Fibroblast of skin of right biceps (primary cell): ENCODE measurements around the gene SAP30.

ENCODE experiments used
- DNase-seq: peaks from one replicate; pipeline ENCODE4 v3.0.0-alpha.2; 2013

SAP30 gene

DNA sequence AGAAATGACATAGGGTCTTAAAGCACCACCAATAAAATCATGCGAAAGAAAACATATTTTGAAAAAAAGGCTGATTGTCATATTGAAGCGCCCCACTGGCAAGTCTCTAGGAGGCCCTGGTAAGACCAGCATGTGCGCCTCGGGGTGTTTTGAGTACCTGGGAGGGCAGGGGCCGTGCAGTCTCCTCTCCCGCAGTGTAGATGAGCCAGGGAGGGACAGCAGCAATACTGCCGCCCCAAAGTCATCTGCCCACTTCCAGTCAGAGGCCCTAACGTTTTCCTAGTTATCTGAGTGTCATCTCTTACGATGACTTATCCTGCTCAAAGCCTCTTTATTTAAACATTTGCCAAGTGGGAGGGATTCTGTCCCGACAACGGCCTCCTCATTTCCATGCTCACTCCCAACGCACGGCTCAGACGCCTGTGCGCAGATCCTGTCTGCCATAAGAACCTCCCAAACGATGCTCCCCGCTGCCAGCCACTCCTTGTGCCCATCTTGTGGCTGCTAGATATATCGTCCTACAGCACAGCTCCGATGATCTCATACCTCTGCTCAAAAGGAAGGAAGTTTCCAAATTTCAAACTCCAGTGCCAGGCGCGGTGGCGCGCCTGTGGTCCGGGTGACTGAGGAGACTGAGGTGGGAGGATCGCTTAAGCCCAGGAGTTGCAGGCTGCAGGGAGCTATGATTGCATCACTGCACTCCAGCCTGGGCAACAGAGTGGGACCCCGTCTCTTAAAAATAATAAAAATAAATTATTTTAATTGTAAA is 45.3 kb downstream of the SAP30 start:
- no peak for DNase-seq

DNA sequence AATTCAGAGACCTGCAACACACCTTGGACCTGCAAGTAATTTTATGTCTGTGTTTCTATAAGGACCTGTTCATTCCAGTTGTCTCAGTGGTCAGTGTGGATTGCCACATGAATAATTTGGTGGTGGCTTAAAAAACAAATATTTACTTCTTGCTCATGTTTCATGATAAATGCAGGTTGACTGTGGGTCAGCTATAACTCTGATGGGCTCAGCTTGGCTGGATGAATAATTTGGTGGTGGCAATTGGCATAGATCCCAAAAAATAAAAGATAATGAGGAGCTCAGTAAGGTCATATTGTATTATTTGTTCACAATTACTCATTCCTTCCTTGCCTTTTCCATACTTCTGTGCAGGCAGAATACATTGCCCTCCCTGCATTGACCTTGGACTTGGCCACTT is 47.1 kb downstream of the SAP30 start:
- no peak for DNase-seq

- DNase-seq, result no peak
Observed at GRCh38 chr4:173418639-173419038, 47.9 kb downstream of the SAP30 start.

DNA sequence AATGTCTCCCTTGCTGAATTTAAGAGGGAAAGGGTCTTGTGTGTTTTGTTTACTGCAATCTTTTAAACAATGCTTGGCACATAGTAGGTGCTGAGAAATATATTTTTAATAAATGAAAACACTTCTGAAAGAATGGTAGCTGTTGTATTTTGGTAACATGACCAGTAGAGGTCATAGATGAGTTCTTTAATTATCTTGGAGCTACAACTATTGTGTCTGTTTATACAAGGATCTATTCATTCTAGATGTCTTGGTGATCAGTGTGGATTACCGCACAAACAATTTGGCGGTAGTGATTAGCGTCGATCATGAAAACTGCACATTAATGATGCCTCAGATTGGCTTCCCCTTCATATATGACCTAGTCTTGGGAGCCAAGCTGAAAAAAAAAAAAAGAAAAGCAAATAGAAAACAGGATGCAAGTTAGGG is 49.6 kb downstream of the SAP30 start:
- DNase-seq, result peak; percentile 36

- DNase-seq, result no peak
Observed at GRCh38 chr4:173420801-173421200, 50.0 kb downstream of the SAP30 start.

DNA sequence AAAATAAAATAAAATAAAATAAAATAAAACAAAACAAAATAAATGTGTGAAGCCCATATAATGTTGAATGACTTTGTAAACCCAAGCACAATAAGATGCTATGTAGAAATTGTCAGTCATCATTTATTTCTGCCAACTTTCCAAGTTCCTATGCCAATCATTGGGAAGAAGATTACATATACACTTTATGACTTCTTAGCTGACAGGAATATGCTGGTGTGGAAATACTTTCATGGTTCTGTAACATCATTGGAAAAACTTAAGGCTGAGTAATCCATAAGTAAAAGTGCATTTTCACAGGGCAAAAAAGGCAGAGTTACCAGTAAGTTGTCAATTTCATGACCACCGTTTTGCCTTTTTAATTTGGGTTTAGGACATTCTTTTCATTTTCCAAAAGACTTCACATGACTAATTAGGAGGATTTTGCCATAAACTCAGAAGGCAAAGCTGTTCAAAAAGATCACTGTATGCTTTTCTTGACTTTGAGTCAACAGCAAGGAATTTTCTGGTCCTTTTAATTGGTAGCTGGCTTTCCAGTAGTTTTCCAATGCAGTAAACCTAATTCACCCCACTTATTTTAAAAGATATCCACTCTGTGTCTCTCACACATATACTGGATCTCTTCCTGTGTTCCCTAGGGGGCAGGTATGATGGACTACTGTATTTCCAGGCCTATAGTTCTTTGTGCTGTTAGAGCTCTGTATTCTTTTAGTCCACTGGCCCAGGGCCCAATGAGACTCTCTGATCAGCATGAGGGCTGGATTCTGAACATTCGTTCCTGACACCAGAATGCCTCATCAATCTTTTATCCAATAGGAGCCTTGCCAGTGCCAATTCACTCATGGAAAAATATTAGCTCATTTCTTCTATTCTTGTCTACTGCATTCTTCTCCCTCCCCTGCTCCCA is 54.4 kb downstream of the SAP30 start:
- peak; percentile 89 for DNase-seq

- no peak for DNase-seq
Observed at GRCh38 chr4:173426064-173426463, 55.3 kb downstream of the SAP30 start.
